Measurements from ENCODE around the gene SPTBN5. TPM values are rescaled to one million over a fixed set of nuclear protein-coding genes. Genes with fewer than 3 reads are reported as not detected.

SPTBN5 gene
- total RNA-seq, 1 experiment from 2014 or later: 2.1 TPM

DNA sequence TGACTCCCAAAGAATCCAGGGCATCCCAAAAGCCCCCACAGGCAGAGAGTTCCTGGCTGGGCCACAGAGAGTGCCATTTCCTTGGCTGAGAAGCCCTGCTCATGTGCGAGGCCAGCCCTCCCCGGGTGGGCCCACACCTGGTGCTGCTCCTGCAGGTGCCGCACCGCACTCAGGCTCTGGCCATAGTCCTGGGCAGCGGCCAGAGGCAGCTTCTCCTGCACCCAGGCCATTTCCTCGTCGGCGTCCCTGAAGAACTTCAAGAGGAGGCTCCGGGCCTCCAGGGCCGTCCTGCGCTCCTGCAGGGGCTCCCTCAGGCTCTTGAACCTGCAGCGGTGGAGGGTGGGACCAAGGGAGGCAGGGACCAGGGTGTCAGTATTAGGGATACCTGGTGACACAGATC is 37.1 kb downstream of the SPTBN5 start:
- no TSS peak for BruUV-seq (replicated peaks)
- CTCF ChIA-PET: no interaction called here
- ATAC-seq (no peak), DNase-seq (ENCODE audit: low read depth, low spot score) (no peak)
- H3K27ac ChIP-seq (ENCODE audit: low read length): no peak overlapping the region
- POLR2A ChIA-PET: no interaction called here
- in situ Hi-C loops (cut with HindIII; ENCODE audit: low pct_unique_long_range_greater_than_20kb, low sequenced_read_pairs): no loop called here
- intact Hi-C loops (cut with micrococcal nuclease; ENCODE audit: unreplicated experiment): no loop called here
- no peaks in the 10 kb centered on the region for H3K27me3 ChIP-seq (ENCODE audit: control insufficient read depth, insufficient read depth, low read length)
- no peaks in the 10 kb centered on the region for H3K4me1 ChIP-seq (ENCODE audit: control insufficient read depth, insufficient read depth, low read length)
- H3K4me3 ChIP-seq (ENCODE audit: low read depth in 2 of 2, low read length in 2 of 2): no peak overlapping the region
- no peaks in the 10 kb centered on the region for H3K36me3 ChIP-seq (ENCODE audit: control insufficient read depth, insufficient read depth, low read length)
- no peaks in the 10 kb centered on the region for H3K9me3 ChIP-seq (ENCODE audit: control insufficient read depth, insufficient read depth, low read depth, low read length)
- TF ChIP-seq POLR2AphosphoS5 (IDR thresholded peaks at IDR 0.05; ENCODE audit: low read depth, low read length) (no peak), SIN3A (IDR thresholded peaks at IDR 0.05; ENCODE audit: borderline replicate concordance, insufficient read depth, low read depth, low read length) (no peak), TCF7L2 (IDR thresholded peaks at IDR 0.05; ENCODE audit: low read depth, low read length) (no peak)
- TF ChIP-seq, protein P1, sequence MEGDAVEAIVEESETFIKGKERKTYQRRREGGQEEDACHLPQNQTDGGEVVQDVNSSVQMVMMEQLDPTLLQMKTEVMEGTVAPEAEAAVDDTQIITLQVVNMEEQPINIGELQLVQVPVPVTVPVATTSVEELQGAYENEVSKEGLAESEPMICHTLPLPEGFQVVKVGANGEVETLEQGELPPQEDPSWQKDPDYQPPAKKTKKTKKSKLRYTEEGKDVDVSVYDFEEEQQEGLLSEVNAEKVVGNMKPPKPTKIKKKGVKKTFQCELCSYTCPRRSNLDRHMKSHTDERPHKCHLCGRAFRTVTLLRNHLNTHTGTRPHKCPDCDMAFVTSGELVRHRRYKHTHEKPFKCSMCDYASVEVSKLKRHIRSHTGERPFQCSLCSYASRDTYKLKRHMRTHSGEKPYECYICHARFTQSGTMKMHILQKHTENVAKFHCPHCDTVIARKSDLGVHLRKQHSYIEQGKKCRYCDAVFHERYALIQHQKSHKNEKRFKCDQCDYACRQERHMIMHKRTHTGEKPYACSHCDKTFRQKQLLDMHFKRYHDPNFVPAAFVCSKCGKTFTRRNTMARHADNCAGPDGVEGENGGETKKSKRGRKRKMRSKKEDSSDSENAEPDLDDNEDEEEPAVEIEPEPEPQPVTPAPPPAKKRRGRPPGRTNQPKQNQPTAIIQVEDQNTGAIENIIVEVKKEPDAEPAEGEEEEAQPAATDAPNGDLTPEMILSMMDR (IDR thresholded peaks at IDR 0.05): no peak
- TF ChIP-seq, protein P2, sequence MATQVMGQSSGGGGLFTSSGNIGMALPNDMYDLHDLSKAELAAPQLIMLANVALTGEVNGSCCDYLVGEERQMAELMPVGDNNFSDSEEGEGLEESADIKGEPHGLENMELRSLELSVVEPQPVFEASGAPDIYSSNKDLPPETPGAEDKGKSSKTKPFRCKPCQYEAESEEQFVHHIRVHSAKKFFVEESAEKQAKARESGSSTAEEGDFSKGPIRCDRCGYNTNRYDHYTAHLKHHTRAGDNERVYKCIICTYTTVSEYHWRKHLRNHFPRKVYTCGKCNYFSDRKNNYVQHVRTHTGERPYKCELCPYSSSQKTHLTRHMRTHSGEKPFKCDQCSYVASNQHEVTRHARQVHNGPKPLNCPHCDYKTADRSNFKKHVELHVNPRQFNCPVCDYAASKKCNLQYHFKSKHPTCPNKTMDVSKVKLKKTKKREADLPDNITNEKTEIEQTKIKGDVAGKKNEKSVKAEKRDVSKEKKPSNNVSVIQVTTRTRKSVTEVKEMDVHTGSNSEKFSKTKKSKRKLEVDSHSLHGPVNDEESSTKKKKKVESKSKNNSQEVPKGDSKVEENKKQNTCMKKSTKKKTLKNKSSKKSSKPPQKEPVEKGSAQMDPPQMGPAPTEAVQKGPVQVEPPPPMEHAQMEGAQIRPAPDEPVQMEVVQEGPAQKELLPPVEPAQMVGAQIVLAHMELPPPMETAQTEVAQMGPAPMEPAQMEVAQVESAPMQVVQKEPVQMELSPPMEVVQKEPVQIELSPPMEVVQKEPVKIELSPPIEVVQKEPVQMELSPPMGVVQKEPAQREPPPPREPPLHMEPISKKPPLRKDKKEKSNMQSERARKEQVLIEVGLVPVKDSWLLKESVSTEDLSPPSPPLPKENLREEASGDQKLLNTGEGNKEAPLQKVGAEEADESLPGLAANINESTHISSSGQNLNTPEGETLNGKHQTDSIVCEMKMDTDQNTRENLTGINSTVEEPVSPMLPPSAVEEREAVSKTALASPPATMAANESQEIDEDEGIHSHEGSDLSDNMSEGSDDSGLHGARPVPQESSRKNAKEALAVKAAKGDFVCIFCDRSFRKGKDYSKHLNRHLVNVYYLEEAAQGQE (IDR thresholded peaks at IDR 0.05; ENCODE audit: insufficient read depth in 1 of 2, low read depth in 2 of 2, low read length in 1 of 2): no peak

DNA sequence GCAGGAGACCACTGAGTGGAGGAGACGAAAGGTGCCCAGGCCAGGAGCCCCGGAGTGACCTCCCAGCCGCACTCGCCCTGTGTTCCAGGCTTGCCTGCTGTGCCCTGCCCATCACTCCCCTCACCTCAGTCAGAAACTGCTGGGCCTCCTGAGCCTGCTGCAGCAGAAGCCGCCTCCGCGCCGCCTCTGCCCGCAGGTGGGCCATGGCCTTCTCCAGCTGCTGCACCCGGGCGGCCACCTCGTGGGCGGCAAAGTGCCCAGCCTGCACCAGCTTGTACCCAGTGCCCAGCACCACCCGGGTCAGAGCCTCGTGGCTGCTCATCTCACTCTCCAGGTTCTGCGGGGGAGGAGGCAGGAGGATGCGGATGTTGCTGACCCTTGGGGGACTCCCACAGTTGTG is 37.6 kb downstream of the SPTBN5 start:
- no TSS peak for BruUV-seq (replicated peaks)
- H3K4me1 ChIP-seq (ENCODE audit: control insufficient read depth, insufficient read depth, low read length): no peaks in the 10 kb centered on the region
- H3K36me3 ChIP-seq (ENCODE audit: control insufficient read depth, insufficient read depth, low read length): no peaks in the 10 kb centered on the region
- H3K9me3 ChIP-seq (ENCODE audit: control insufficient read depth, insufficient read depth, low read depth, low read length): no peaks in the 10 kb centered on the region
- no peak for TF ChIP-seq SIN3A (IDR thresholded peaks at IDR 0.05; ENCODE audit: borderline replicate concordance, insufficient read depth, low read depth, low read length)
- no peak for ATAC-seq
- CTCF ChIA-PET: no interaction called here
- H3K27ac ChIP-seq (ENCODE audit: low read length): no peak overlapping the region
- H3K4me3 ChIP-seq (ENCODE audit: low read depth in 2 of 2, low read length in 2 of 2): no peak overlapping the region
- in situ Hi-C loops (cut with HindIII; ENCODE audit: low pct_unique_long_range_greater_than_20kb, low sequenced_read_pairs) (no loop called here), intact Hi-C loops (cut with micrococcal nuclease; ENCODE audit: unreplicated experiment) (no loop called here)
- no peaks in the 10 kb centered on the region for H3K27me3 ChIP-seq (ENCODE audit: control insufficient read depth, insufficient read depth, low read length)
- no peak for DNase-seq (ENCODE audit: low read depth, low spot score)
- POLR2A ChIA-PET: no interaction called here

DNA sequence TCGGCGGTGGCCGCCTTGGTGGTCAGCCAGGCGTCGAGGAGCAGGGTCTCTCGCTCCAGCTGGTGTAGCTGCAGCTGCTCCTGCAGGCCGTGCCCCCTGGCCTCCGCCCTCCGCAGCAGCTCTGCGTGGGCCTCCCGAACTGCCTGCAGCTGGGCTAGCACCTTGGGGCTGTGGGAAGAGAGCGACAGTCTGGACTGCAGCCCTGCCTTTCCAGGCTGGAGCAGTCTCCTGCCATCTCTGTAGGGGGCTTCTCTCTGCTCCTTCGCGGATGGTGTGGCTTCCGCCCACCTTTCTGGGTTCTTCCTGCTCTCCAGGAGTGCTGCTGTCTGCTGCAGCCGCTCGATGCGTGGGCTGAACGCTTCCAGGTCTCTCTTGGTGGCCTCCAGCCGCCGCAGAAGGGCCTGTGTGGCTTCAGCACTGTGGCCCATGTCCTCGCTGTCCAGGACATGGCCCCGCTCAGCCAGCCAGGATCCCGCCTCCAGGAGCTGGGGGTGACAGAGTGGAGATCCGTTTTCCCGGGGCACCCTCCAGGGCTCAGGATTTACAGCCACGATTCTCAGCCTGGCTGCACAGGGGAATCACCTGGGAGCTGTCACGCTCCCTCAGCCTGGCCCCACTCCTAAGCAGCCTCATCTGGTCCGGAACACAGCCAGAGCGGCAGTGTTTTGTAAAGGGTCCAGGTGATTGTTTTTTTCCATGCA is 38.4 kb downstream of the SPTBN5 start:
- no peaks in the 10 kb centered on the region for H3K9me3 ChIP-seq (ENCODE audit: control insufficient read depth, insufficient read depth, low read depth, low read length)
- no peak for DNase-seq (ENCODE audit: low read depth, low spot score)
- ATAC-seq: no peak
- in situ Hi-C loops (cut with HindIII; ENCODE audit: low pct_unique_long_range_greater_than_20kb, low sequenced_read_pairs): no loop called here
- POLR2A ChIA-PET: no interaction called here
- H3K27ac ChIP-seq (ENCODE audit: low read length): no peak overlapping the region
- H3K4me3 ChIP-seq (ENCODE audit: low read depth in 2 of 2, low read length in 2 of 2): no peak overlapping the region
- BruUV-seq (replicated peaks): no TSS peak
- CTCF ChIA-PET: no interaction called here
- H3K36me3 ChIP-seq (ENCODE audit: control insufficient read depth, insufficient read depth, low read length): no peaks in the 10 kb centered on the region
- H3K4me1 ChIP-seq (ENCODE audit: control insufficient read depth, insufficient read depth, low read length): no peaks in the 10 kb centered on the region
- intact Hi-C loops (cut with micrococcal nuclease; ENCODE audit: unreplicated experiment): no loop called here
- no peaks in the 10 kb centered on the region for H3K27me3 ChIP-seq (ENCODE audit: control insufficient read depth, insufficient read depth, low read length)
- TF ChIP-seq SIN3A (IDR thresholded peaks at IDR 0.05; ENCODE audit: borderline replicate concordance, insufficient read depth, low read depth, low read length): no peak
- no peak for TF ChIP-seq TCF7L2 (IDR thresholded peaks at IDR 0.05; ENCODE audit: low read depth, low read length)
- TF ChIP-seq, protein P1 (IDR thresholded peaks at IDR 0.05): no peak
- TF ChIP-seq, protein P2 (IDR thresholded peaks at IDR 0.05; ENCODE audit: insufficient read depth in 1 of 2, low read depth in 2 of 2, low read length in 1 of 2): no peak
- TF ChIP-seq POLR2AphosphoS5 (IDR thresholded peaks at IDR 0.05; ENCODE audit: low read depth, low read length): no peak
